ENCODE data around the gene HOXA13. TPM values are rescaled to one million over a fixed set of nuclear protein-coding genes. Genes with fewer than 3 reads are reported as not detected.

The HOXA13 gene
- total RNA-seq, 2 donors from 2014 or later: not detected

DNA sequence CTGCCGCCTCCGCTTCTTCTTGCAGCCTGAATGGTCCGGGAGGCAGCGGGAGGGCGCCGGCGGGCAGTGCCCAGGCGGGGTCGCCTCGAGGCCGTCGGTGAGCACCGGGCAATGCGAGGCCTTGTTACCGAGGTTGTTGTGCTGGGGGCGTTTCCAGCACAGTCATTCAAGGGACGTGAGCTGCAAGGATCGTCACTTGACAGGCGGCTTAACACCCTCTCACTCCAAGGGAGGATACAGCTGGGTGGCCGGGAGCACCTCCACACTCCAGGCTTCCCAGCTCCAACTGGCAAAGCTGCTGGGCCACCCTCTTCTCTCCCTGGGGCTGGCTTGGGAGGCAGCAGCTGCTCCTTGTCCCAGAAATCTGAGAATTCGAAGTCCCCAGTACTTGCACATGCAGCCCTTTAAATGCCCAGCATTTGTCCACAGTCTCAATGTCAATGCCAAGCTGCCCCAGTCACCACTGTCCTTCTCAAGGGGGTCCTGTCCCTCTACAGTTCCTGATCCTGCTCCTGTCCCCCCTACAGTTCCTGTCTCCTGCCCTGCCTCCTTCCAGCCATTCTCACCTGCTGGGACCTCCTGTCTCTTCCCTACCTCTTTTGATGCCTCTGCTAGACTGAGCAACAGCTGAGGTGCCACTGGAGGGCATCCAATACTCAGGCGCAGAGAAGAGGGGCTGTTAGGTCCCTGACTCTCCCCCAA lies 10.4 kb downstream of the HOXA13 start:
- Histone ChIP-seq H3K4me1 (peaks cover 0 to 56% of the 10 kb centered on the region in 2 donors), H3K9me3 (no peaks in the 10 kb centered on the region), H3K4me3 (peak overlapping the region in 1 of 2 donors; percentile 27), H3K27me3 (peaks cover 77 to 96% of the 10 kb centered on the region in 2 donors), H3K36me3 (no peaks in the 10 kb centered on the region), H3K27ac (no peak overlapping the region)
- no peak for DNase-seq (ENCODE audit: low spot score)
- TF ChIP-seq, protein P1, sequence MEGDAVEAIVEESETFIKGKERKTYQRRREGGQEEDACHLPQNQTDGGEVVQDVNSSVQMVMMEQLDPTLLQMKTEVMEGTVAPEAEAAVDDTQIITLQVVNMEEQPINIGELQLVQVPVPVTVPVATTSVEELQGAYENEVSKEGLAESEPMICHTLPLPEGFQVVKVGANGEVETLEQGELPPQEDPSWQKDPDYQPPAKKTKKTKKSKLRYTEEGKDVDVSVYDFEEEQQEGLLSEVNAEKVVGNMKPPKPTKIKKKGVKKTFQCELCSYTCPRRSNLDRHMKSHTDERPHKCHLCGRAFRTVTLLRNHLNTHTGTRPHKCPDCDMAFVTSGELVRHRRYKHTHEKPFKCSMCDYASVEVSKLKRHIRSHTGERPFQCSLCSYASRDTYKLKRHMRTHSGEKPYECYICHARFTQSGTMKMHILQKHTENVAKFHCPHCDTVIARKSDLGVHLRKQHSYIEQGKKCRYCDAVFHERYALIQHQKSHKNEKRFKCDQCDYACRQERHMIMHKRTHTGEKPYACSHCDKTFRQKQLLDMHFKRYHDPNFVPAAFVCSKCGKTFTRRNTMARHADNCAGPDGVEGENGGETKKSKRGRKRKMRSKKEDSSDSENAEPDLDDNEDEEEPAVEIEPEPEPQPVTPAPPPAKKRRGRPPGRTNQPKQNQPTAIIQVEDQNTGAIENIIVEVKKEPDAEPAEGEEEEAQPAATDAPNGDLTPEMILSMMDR (IDR thresholded peaks at IDR 0.05): no peak

DNA sequence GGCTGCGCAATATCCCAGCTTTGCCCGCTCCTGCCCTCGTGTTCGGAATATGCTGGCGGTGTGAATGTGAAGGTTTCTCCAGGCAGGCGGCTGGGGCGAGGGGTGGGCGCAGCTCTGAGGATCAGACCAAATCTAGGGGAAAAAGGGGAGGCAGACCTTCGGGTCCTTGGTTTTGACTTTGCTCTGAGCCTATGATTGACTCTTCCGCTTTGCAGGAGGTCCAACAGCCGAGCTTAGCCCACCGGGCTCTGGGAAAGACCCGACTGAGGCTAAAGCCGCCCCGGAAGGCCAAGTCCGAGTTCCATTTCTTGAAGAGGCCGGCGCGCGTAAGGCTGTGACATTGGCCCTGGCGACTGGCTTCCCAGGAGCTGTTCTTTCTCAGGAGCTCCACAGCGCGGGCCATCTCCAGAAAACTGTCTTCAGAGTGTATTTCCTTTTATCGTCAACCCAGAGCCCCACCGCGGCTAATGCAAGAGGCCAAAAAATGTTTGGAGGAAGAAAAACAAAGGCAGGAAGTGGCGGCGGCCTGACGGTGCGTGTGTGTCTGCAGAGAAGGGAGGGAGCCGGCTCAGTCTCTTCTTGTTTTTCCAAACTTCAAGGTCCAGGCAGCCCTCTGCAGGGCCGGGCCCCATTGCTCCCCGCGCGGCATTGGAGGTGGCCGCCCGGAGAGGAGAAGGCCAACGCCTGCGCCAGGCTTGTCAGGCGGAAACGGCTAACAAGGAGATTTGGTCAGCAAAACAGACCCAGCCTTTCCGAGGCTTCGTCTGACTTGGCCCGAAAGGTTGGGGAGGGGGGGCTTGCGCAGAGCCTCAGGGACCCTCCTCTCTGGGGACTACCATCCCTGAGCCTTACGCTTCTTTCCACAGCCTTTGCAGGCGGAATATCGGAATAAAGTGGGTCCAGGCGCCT lies 11.3 kb downstream of the HOXA13 start:
- Histone ChIP-seq H3K4me3 (peak overlapping the region in 1 of 2 donors; percentile 27), H3K4me1 (peaks cover 0 to 64% of the 10 kb centered on the region in 2 donors), H3K27me3 (peaks cover 76 to 96% of the 10 kb centered on the region in 2 donors), H3K27ac (no peak overlapping the region), H3K36me3 (no peaks in the 10 kb centered on the region), H3K9me3 (no peaks in the 10 kb centered on the region)
- no peak for DNase-seq (ENCODE audit: low spot score)
- TF ChIP-seq, protein P1 (IDR thresholded peaks at IDR 0.05): no peak

DNA sequence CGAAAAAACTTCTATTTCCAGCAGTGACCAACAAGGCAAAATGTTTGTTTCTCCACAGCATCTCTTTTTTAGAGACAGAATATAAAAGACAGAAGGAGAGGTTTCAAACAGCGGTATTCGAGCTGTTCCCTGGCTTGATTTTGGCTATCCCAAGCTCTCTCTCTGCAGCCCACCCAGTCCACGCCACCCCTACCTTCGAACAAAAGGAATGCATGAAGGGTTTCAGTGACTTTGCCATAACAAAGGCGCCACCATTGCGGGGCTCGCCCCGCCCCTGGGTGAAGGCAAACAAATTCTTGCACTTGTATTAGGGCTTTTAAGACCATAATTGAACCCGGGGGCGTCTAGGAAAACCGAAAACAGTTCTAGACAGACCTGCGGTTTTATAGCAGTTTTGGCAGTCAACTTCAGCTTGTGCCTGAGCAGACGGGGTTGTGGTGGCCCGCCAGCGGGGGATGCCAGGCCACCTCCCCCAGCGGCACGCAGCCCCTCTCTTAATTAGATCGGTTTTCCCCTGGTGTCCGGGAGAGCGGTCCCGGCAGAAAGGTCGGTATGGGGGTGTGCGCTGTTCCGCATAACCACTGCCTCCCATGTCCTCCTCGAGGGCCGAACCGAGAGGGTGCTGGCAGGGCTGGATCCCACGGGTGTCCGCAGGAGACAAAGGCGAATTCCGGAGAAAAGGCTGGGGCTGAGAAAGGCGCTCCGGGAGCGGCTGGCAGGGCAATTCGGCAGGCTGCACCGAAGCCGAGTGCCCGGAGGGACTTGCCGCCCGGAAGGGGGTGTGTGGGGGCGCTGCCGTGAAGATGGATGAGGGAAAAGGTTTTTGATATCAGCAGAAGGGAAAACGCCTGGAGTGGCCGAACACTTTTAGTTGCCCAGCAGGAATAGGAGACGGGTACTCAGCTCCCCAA lies 12.2 kb downstream of the HOXA13 start:
- H3K36me3 ChIP-seq: no peaks in the 10 kb centered on the region
- no peaks in the 10 kb centered on the region for H3K9me3 ChIP-seq
- H3K4me3 ChIP-seq: peak overlapping the region in 1 of 2 donors; percentile 27
- no peak overlapping the region for H3K27ac ChIP-seq
- no peak for DNase-seq (ENCODE audit: low spot score)
- TF ChIP-seq, protein P1 (IDR thresholded peaks at IDR 0.05): no peak
- peaks cover 77 to 96% of the 10 kb centered on the region in 2 donors for H3K27me3 ChIP-seq
- H3K4me1 ChIP-seq: peaks cover 0 to 64% of the 10 kb centered on the region in 2 donors

DNA sequence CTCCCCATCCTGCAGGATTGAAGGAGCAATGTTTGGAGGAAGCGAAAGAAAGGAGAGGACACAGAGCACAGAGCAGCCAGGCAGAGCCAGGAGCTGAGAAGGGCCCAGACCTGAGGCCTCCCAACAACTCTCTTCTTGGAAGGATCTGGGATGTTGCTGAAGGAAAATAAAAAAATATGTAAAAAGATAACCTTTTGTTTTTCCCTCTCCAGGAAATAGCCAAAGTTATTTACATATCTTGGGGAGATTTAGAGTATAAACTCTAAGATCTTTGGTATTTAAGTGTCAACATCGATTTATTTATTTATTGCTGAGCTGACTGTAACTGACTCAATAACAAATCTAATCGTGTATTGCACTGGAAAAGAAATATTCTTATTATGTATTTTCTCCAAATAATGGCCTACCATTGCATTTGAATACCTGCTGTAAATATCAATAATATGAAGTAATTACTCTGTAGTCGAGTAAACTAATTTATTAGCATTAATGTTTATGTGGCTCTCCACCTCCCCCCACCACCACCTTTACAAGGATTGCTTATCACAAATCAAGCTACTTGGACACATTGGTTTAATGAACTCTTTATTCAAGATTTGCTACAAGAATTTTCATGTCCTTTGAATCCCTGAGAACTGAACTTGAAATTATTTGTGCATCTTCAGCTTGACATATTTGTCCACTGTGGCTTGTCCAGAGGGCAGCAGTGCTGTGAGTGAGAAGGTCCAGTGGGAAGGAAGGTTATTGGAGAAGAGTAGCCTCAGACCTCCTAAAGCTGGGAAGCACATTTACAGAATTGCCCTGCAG lies 13.0 kb downstream of the HOXA13 start:
- Histone ChIP-seq H3K4me3 (no peak overlapping the region), H3K27ac (no peak overlapping the region), H3K9me3 (no peaks in the 10 kb centered on the region), H3K36me3 (no peaks in the 10 kb centered on the region), H3K27me3 (peaks cover 80 to 97% of the 10 kb centered on the region in 2 donors), H3K4me1 (peaks cover 0 to 56% of the 10 kb centered on the region in 2 donors)
- TF ChIP-seq, protein P1 (IDR thresholded peaks at IDR 0.05): no peak
- DNase-seq (ENCODE audit: low spot score): no peak

Measured in right atrium auricular region (tissue), 2 donors.